ENCODE measurements around the gene RAB34. TPM values are rescaled to one million over a fixed set of nuclear protein-coding genes. Genes with fewer than 3 reads are reported as not detected.

Gene RAB34
- total and polyA plus RNA-seq, 9 of the 15 experiments (the other 6 are each of a cell fraction or from before 2014, with no cell fraction given), result 0.07 to 3.8 (median 0.46) TPM; not detected in 1

GRCh38 chr17:28684963-28685362 lies 32.7 kb downstream of the RAB34 start (continued):
- TF ChIP-seq SIRT6 (IDR thresholded peaks at IDR 0.05; ENCODE audit: low read depth, low read length) (no peak), NFIC (IDR thresholded peaks at IDR 0.05) (peak; percentile 97), RAD21 (CRISPR knock-in tag; conservative IDR thresholded peaks at IDR 0.05 in 1 of 2, IDR thresholded peaks at IDR 0.05 in 1 of 2) (peak in 1 of 2 experiments; percentile 58; a peak in 2 of 4 replicates), SRSF3 (IDR thresholded peaks at IDR 0.05; ENCODE audit: insufficient read depth, low read length) (no peak), MED1 (CRISPR knock-in tag; IDR thresholded peaks at IDR 0.05; ENCODE audit: borderline replicate concordance) (no peak), CREBBP (IDR thresholded peaks at IDR 0.05; ENCODE audit: low read depth, low read length) (no peak)

DNA sequence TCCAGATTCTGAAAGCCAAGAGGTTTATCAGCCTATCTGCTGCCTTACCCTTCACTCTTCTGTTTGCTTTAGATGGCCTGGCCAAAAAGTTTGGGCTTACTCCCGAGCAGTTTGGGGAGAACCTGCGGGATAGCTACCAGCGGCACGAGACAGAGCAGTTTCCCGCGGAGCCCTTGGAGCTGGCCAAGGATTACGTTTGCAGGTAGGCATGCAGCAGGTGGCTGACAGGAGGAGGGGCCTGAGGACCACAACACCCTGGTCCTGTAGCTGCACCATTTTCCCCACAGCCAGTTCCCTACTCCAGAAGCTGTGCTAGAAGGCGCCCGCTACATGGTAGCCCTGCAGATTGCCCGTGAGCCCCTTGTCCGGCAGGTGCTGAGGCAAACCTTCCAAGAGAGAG lies 35.0 kb downstream of the RAB34 start:
- Histone ChIP-seq H3K36me3 (ENCODE audit: control insufficient read depth, insufficient read depth, low read length) (peaks cover 93% of the 10 kb centered on the region), H3K9me3 (replicated peaks; ENCODE audit: control insufficient read depth, insufficient read depth, low read depth, low read length) (no peaks in the 10 kb centered on the region), H3K4me1 (replicated peaks in 1 of 2; ENCODE audit: control insufficient read depth in 2 of 2, insufficient read depth in 2 of 2, low read length in 2 of 2) (no peaks in the 10 kb centered on the region), H4K20me1 (replicated peaks; ENCODE audit: control insufficient read depth, insufficient read depth, low read length) (no peaks in the 10 kb centered on the region), H2AFZ (ENCODE audit: low read depth, low read length) (no peak overlapping the region), H3K27me3 (ENCODE audit: control insufficient read depth in 2 of 2, insufficient read depth in 2 of 2, low read length in 2 of 2) (no peaks in the 10 kb centered on the region), H3K79me2 (ENCODE audit: control insufficient read depth, insufficient read depth, low read length) (no peaks in the 10 kb centered on the region), H3K9ac (ENCODE audit: insufficient read depth in 1 of 2, low read depth in 2 of 2, low read length in 2 of 2) (no peak overlapping the region; a peak in 1 of 4 replicates), H3K4me2 (ENCODE audit: insufficient read depth, low read length) (no peak overlapping the region), H3K4me3 (no peak overlapping the region), H3K27ac (ENCODE audit: extremely low read depth, low read depth, low read length) (no peak overlapping the region), H3K9me1 (ENCODE audit: control insufficient read depth, insufficient read depth, low read length) (no peaks in the 10 kb centered on the region)
- ChIA-PET CTCF (ENCODE audit: low intra/inter-chr PET ratio) (interaction anchor here (0.7 kb wide), 1 partner anchor 21 kb away, joined by 3 read pairs; no protein-coding TSS in a partner anchor), POLR2A (interaction anchor here (0.8 to 8.6 kb wide), 7 partner anchors 11 to 65 kb away, joined by 3 to 56 read pairs (median 4); partner anchors contain the start of genes SDF2 and SUPT6H)
- no peak for ATAC-seq
- TF ChIP-seq MAFK (IDR thresholded peaks at IDR 0.05; ENCODE audit: low read length) (no peak), NCOR1 (IDR thresholded peaks at IDR 0.05) (no peak), SMARCB1 (IDR thresholded peaks at IDR 0.05; ENCODE audit: insufficient read length, low read depth) (no peak), ZNF699 (CRISPR knock-in tag; IDR thresholded peaks at IDR 0.05; ENCODE audit: insufficient replicate concordance) (no peak), MCM2 (IDR thresholded peaks at IDR 0.05; ENCODE audit: low read depth) (no peak), CBX5 (IDR thresholded peaks at IDR 0.05; ENCODE audit: borderline replicate concordance, low read depth) (no peak), CCNT2 (IDR thresholded peaks at IDR 0.05; ENCODE audit: borderline replicate concordance, extremely low read depth, insufficient read length, low read depth, low read length) (no peak), EWSR1 (IDR thresholded peaks at IDR 0.05; ENCODE audit: borderline replicate concordance, low read depth, partially characterized antibody) (no peak), RCOR1 (IDR thresholded peaks at IDR 0.05; ENCODE audit: borderline replicate concordance in 1 of 2, low read depth in 2 of 2, low read length in 2 of 2) (no peak), PTBP1 (IDR thresholded peaks at IDR 0.05; ENCODE audit: low read depth, low read length) (no peak)
- in situ Hi-C loops (cut with MboI), result no loop called here
- intact Hi-C loops (cut with micrococcal nuclease), result no loop called here
- no TSS peak for BruUV-seq (replicated peaks)
- FAIRE-seq, result no peak
- DNase-seq (ENCODE audit: extremely low read depth in 1 of 4, low spot score in 3 of 4), result no peak
- WGBS (ENCODE audit: insufficient coverage, low coverage, missing lambda C conversion rate), result 96% methylated on average over 11 of the region's 11 CpGs
